Measurements from ENCODE around the gene CBLN1.

The CBLN1 gene

DNA sequence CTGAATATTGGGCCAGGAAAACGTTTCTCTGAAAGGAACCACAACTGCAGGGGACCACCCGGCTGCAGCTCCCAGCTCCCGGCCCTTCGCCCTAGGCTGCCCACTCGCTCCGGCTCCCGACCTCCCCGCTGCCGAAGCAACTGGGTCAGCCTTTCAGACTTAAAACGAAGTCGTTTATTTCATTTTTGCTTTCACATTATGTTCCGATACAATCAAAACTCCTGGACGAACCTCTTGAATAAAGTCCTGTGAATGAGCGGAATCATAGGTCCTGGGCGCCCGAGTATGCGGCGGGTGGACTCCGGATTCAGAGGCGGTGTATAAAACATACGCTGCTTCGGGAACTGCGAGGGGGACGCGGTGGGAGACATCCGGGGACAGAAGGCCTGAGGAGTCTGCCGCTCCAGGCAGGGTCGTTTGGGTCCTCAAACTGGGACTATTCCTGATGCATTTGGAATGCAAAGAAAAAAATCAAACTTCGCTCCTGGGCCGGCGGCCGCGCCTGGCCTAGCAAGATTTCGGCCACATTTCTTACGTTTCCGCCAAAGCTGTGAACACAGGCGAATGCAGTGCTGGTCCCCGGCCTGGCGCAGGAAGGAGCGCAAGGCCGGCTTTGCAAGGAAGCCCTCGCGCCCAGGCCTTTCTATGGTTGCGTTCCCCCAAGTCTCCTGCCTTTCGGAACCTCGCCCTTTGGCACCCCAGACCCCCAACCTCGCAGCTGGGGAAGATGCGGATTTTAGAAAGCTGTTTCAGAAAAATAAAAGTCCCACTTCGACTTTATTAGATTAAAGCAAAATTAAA, 3.7 kb downstream of the CBLN1 start:
- H3K79me2 ChIP-seq (ENCODE audit: insufficient read depth, low read depth): no peaks in the 10 kb centered on the region
- H3K27me3 ChIP-seq (ENCODE audit: insufficient read depth, low read depth): peaks cover 8% of the 10 kb centered on the region; the same call in 1 of the 2 replicates
- no peak overlapping the region for H3K27ac ChIP-seq
- TF ChIP-seq, protein P1, sequence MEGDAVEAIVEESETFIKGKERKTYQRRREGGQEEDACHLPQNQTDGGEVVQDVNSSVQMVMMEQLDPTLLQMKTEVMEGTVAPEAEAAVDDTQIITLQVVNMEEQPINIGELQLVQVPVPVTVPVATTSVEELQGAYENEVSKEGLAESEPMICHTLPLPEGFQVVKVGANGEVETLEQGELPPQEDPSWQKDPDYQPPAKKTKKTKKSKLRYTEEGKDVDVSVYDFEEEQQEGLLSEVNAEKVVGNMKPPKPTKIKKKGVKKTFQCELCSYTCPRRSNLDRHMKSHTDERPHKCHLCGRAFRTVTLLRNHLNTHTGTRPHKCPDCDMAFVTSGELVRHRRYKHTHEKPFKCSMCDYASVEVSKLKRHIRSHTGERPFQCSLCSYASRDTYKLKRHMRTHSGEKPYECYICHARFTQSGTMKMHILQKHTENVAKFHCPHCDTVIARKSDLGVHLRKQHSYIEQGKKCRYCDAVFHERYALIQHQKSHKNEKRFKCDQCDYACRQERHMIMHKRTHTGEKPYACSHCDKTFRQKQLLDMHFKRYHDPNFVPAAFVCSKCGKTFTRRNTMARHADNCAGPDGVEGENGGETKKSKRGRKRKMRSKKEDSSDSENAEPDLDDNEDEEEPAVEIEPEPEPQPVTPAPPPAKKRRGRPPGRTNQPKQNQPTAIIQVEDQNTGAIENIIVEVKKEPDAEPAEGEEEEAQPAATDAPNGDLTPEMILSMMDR (conservative IDR thresholded peaks at IDR 0.05; ENCODE audit: low read depth, low read length): no peak
- no peak overlapping the region for H3K4me2 ChIP-seq
- H4K20me1 ChIP-seq (ENCODE audit: insufficient read depth): no peaks in the 10 kb centered on the region
- no peak overlapping the region for H3K4me3 ChIP-seq (IDR thresholded peaks at IDR 0.05; ENCODE audit: insufficient read depth, low read depth, low read length)
- H3K9ac ChIP-seq: no peak overlapping the region
- no peaks in the 10 kb centered on the region for H3K36me3 ChIP-seq (ENCODE audit: insufficient read depth)
- H2AFZ ChIP-seq (ENCODE audit: low read depth): no peak overlapping the region
- no peaks in the 10 kb centered on the region for H3K4me1 ChIP-seq (ENCODE audit: low read depth, poor library complexity, severe bottlenecking)

DNA sequence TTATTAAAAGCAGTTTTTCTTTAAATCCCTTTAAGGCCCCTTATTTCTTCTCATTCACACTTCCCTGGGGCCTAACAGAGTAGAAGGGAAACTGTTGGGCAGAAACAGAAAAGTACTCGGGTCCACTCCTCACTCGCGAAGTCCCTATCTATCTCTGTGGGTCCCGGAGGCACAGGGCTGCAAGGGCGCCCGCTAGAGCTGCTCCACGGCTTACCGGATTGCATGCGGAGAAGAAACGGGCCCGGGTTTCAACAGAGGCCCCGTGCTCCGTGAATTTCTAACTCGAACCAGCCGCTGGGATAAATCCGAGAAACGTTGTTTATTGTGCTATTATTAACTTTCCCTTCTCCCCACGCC, 4.3 kb downstream of the CBLN1 start:
- Histone ChIP-seq H2AFZ (ENCODE audit: low read depth) (no peak overlapping the region), H3K27me3 (ENCODE audit: insufficient read depth, low read depth) (peaks cover 8% of the 10 kb centered on the region; the same call in 1 of the 2 replicates), H3K4me1 (ENCODE audit: low read depth, poor library complexity, severe bottlenecking) (no peaks in the 10 kb centered on the region), H3K79me2 (ENCODE audit: insufficient read depth, low read depth) (no peaks in the 10 kb centered on the region), H3K27ac (no peak overlapping the region), H3K36me3 (ENCODE audit: insufficient read depth) (no peaks in the 10 kb centered on the region), H3K9ac (no peak overlapping the region), H3K4me3 (IDR thresholded peaks at IDR 0.05; ENCODE audit: insufficient read depth, low read depth, low read length) (no peak overlapping the region), H4K20me1 (ENCODE audit: insufficient read depth) (no peaks in the 10 kb centered on the region), H3K4me2 (no peak overlapping the region)
- TF ChIP-seq, protein P1 (conservative IDR thresholded peaks at IDR 0.05; ENCODE audit: low read depth, low read length): no peak

DNA sequence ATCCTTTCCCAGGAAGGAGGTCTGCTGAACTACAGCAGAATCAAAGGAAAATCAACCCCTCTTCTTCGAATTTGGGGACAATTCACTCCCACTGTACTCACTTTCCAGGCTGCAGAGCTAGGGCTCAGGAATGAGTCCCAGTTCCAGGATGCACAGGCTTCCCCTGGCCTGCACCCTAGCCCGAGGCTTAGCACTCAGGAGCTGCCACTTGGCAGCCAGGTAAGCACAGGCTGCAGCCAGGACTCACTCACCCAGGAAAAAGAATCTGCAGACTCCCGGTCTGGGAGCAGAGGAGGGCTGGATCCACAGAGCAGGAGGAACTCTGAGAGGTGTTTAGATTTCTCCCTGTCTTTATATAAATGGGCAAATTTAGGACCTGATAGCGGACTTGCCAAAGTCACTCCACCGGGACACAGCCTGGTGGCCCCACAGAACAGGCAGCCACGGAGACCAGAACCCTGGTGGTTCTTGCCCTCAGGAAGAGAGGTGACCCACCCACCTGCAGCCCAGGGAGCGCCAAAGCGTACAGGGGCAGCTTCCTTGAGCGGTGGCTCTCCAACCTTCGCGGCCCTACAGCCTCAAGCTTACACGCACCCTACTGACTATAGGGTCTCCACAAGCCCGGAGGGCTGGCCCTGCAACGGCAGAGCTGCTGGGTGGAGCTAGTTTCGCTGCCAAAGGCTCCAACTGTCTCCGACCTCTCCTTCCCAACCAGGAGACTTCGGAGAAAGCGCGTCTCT, 4.8 kb downstream of the CBLN1 start:
- Histone ChIP-seq H3K4me3 (IDR thresholded peaks at IDR 0.05; ENCODE audit: insufficient read depth, low read depth, low read length) (no peak overlapping the region), H3K27ac (no peak overlapping the region), H2AFZ (ENCODE audit: low read depth) (no peak overlapping the region), H3K79me2 (ENCODE audit: insufficient read depth, low read depth) (no peaks in the 10 kb centered on the region), H3K27me3 (ENCODE audit: insufficient read depth, low read depth) (peaks cover 8% of the 10 kb centered on the region; the same call in 1 of the 2 replicates), H4K20me1 (ENCODE audit: insufficient read depth) (no peaks in the 10 kb centered on the region), H3K4me2 (no peak overlapping the region), H3K4me1 (ENCODE audit: low read depth, poor library complexity, severe bottlenecking) (no peaks in the 10 kb centered on the region), H3K9ac (no peak overlapping the region), H3K36me3 (ENCODE audit: insufficient read depth) (no peaks in the 10 kb centered on the region)
- TF ChIP-seq, protein P1 (conservative IDR thresholded peaks at IDR 0.05; ENCODE audit: low read depth, low read length): no peak

DNA sequence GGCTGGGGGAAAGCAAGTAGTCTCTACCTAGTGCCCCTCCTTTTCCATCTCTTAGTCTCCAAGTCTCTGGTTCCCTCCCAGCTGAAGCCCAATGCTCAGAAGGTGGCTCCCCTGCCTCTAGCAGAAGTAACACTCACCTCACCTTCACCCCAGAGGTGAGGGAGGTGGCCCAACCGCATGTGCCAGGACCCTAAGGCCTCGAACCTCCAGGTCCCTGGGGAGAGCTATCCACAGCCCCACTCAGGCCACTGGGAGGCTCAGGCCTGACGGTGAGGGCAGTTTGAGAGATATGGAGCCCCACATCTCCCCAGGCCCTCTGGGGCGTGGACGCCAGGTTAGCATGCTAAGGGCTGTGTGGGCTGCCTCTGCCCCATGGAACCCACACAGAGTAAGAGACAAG, 5.8 kb downstream of the CBLN1 start:
- no peak overlapping the region for H3K4me3 ChIP-seq (IDR thresholded peaks at IDR 0.05; ENCODE audit: insufficient read depth, low read depth, low read length)
- no peaks in the 10 kb centered on the region for H3K4me1 ChIP-seq (ENCODE audit: low read depth, poor library complexity, severe bottlenecking)
- no peaks in the 10 kb centered on the region for H3K36me3 ChIP-seq (ENCODE audit: insufficient read depth)
- H3K4me2 ChIP-seq: no peak overlapping the region
- TF ChIP-seq, protein P1 (conservative IDR thresholded peaks at IDR 0.05; ENCODE audit: low read depth, low read length): no peak
- H2AFZ ChIP-seq (ENCODE audit: low read depth): no peak overlapping the region
- no peaks in the 10 kb centered on the region for H4K20me1 ChIP-seq (ENCODE audit: insufficient read depth)
- no peak overlapping the region for H3K27ac ChIP-seq
- H3K27me3 ChIP-seq (ENCODE audit: insufficient read depth, low read depth): peaks cover 6% of the 10 kb centered on the region; the same call in 1 of the 2 replicates
- H3K9ac ChIP-seq: no peak overlapping the region
- no peaks in the 10 kb centered on the region for H3K79me2 ChIP-seq (ENCODE audit: insufficient read depth, low read depth)
